Natural killer cell (primary cell): ENCODE measurements around the gene CHD5. TPM values are rescaled to one million over a fixed set of nuclear protein-coding genes. Genes with fewer than 3 reads are reported as not detected.

ENCODE experiments used
- ATAC-seq, 3 donors: fragments of 150-1000 bp in 2 of 3; fragments of 200-7000 bp in 1 of 3; cut with Tn5 transposase; 1 replicate in 1 of 3; 2 replicates in 2 of 3; pipeline ENCODE4 v1.10.0; 2021; ENCODE audit warnings: mild to moderate bottlenecking in 2 of 3, moderate library complexity in 2 of 3
- DNase-seq, 2 donors: peaks; one replicate each; pipeline versions ENCODE4 v3.0.0 to v3.0.0-alpha.2; 2013 to 2021; ENCODE audit warnings: mixed read lengths in 1 of 2
- H3K27ac ChIP-seq: one replicate; pipeline ENCODE4 v1.5.1; 2013; ENCODE audit warnings: mild to moderate bottlenecking, low read length
- H3K27me3 ChIP-seq: one replicate; pipeline ENCODE4 v1.6.1; 2013; ENCODE audit warnings: low read length; ENCODE audit not compliant: control insufficient read depth, insufficient read depth
- H3K36me3 ChIP-seq: one replicate; pipeline ENCODE4 v1.6.1; 2013; ENCODE audit warnings: low read length; ENCODE audit not compliant: control insufficient read depth, insufficient read depth
- H3K4me1 ChIP-seq: one replicate; pipeline ENCODE4 v1.6.1; 2013; ENCODE audit warnings: low read length; ENCODE audit not compliant: control insufficient read depth, insufficient read depth
- H3K4me3 ChIP-seq: one replicate; pipeline ENCODE4 v1.5.1; 2013; ENCODE audit warnings: low read length
- H3K9me3 ChIP-seq: one replicate; pipeline ENCODE4 v1.6.1; 2013; ENCODE audit warnings: low read length; ENCODE audit not compliant: control insufficient read depth, insufficient read depth
- H3K27ac Mint-ChIP-seq, 2 donors: one replicate each; pipeline ENCODE4 v1.8.0; 2022; ENCODE audit warnings: mild to moderate bottlenecking in 2 of 2, mixed read lengths in 2 of 2, moderate library complexity in 1 of 2
- H3K27me3 Mint-ChIP-seq, 2 donors: one replicate each; pipeline ENCODE4 v1.8.0; 2022; ENCODE audit warnings: low read depth in 2 of 2, mixed read lengths in 2 of 2
- H3K36me3 Mint-ChIP-seq: one replicate; pipeline ENCODE4 v1.8.0; 2022; ENCODE audit warnings: mixed read lengths
- H3K4me1 Mint-ChIP-seq, 2 donors: one replicate each; pipeline ENCODE4 v1.8.0; 2022; ENCODE audit warnings: mixed read lengths in 2 of 2
- H3K4me3 Mint-ChIP-seq: one replicate; pipeline ENCODE4 v1.8.0; 2022; ENCODE audit warnings: mild to moderate bottlenecking, moderate library complexity, mixed read lengths
- H3K9me3 Mint-ChIP-seq, 2 donors: one replicate each; pipeline ENCODE4 v1.8.0; 2022; ENCODE audit warnings: mixed read lengths in 2 of 2
- CTCF ChIP-seq: fragments of 200-600 bp; IDR thresholded peaks from one replicate; pipeline ENCODE4 v1.8.0; 2022; ENCODE audit warnings: antibody characterized with exemption
- WGBS: methylation state at CpG from one replicate; pipeline ENCODE4 v1.1.7; 2013; ENCODE audit warnings: missing lambda C conversion rate; ENCODE audit not compliant: insufficient coverage; 5-methylcytosine and 5-hydroxymethylcytosine counted together
- intact Hi-C: fragments of 100-400 bp; cut with micrococcal nuclease; formaldehyde crosslinking; loops from one replicate; pipeline ENCODE4 v1.14.2; 2022
- total RNA-seq, 4 donors: library from RNA; stranded (reverse); fragments of 120-200 nt in 1 of 4; gene quantifications; one replicate each; pipeline versions ENCODE4 v1.2.3 to v1.2.4, GENCODE V29; 2013 to 2022

Gene CHD5
- total RNA-seq, 3 donors from 2014 or later (not counting 1 experiment from before 2014, with no cell fraction given) = 0.34 to 1.2 (median 0.73) TPM

DNA sequence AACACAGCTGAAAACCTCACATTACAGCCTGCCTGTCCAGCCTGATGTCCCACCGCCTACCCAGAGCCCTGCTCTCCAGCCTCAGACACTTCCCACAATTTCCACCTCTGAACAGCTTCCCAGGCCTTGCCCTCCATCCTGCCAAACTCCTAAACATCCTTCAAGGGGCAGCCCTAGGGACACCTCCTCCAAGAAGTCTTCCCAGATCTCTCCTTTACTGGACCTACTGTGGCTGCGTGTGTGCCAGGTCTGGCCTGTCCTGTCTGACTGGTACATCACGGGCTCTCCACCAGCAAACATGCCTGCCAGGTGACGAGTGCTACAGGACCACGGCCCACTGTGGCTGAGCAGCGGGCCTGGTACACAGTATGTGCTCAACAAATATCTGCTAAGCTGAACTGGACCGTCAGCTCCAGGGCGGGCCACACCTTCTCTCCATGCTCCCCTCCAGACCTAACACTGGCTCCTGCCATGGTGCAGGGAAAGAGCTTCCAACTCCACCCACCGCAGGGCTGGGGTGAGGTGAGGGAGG lies 28.8 kb downstream of the CHD5 start:
- Mint-ChIP-seq H3K27me3 (no peaks in the 10 kb centered on the region), H3K27ac (no peak overlapping the region), H3K4me1 (peaks cover 0 to 27% of the 10 kb centered on the region in 2 donors), H3K9me3 (no peaks in the 10 kb centered on the region), H3K36me3 (no peaks in the 10 kb centered on the region), H3K4me3 (no peak overlapping the region)
- Histone ChIP-seq H3K27me3 (peaks cover 9% of the 10 kb centered on the region), H3K27ac (no peak overlapping the region), H3K9me3 (no peaks in the 10 kb centered on the region), H3K4me3 (no peak overlapping the region), H3K4me1 (peaks cover 57% of the 10 kb centered on the region), H3K36me3 (no peaks in the 10 kb centered on the region)
- intact Hi-C loops = no loop called here
- ATAC-seq (no peak), DNase-seq (no peak)
- TF ChIP-seq CTCF = no peak
- 91% methylated on average over 8 of the region's 9 CpGs for WGBS

GRCh38 chr1:6150006-6150938 lies 29.8 kb downstream of the CHD5 start:
- Histone ChIP-seq H3K27ac (no peak overlapping the region), H3K27me3 (peaks cover 9% of the 10 kb centered on the region), H3K4me1 (peaks cover 53% of the 10 kb centered on the region), H3K9me3 (no peaks in the 10 kb centered on the region), H3K4me3 (no peak overlapping the region), H3K36me3 (no peaks in the 10 kb centered on the region)
- Mint-ChIP-seq H3K36me3 (no peaks in the 10 kb centered on the region), H3K4me3 (no peak overlapping the region), H3K4me1 (peaks cover 0 to 20% of the 10 kb centered on the region in 2 donors), H3K9me3 (no peaks in the 10 kb centered on the region), H3K27me3 (no peaks in the 10 kb centered on the region), H3K27ac (no peak overlapping the region)
- no peak for DNase-seq
- TF ChIP-seq CTCF = no peak
- intact Hi-C loops = no loop called here
- ATAC-seq = no peak
- WGBS = 98% methylated on average over 10 of the region's 11 CpGs

DNA sequence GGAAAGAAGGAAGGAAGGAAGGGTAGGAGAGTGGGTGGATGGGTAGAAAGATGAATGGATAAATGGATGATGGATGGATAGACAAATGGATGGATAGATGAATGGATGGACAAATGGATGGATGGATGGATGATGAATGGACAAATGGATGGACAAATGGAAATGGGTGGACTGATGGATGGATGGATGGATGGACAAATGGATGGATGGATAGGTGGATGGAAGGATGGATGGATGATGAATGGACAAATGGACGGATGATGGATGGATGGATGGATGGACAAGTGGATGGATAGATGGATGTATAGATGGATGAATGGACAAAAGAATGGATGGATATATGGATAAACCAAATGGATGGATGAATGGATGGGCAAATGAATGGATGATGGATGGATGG lies 30.5 kb downstream of the CHD5 start:
- H3K27ac Mint-ChIP-seq = no peak overlapping the region
- no peak for DNase-seq
- 97% methylated on average over 1 of the region's 1 CpG for WGBS
- H3K36me3 Mint-ChIP-seq = no peaks in the 10 kb centered on the region
- H3K9me3 ChIP-seq = no peaks in the 10 kb centered on the region
- TF ChIP-seq CTCF = no peak
- no peaks in the 10 kb centered on the region for H3K27me3 Mint-ChIP-seq
- H3K4me1 ChIP-seq = peaks cover 46% of the 10 kb centered on the region
- ATAC-seq = no peak
- no peak overlapping the region for H3K4me3 Mint-ChIP-seq
- peaks cover 9% of the 10 kb centered on the region for H3K27me3 ChIP-seq
- peaks cover 0 to 14% of the 10 kb centered on the region in 2 donors for H3K4me1 Mint-ChIP-seq
- no peaks in the 10 kb centered on the region for H3K9me3 Mint-ChIP-seq
- H3K4me3 ChIP-seq = no peak overlapping the region
- intact Hi-C loops = no loop called here
- no peak overlapping the region for H3K27ac ChIP-seq
- no peaks in the 10 kb centered on the region for H3K36me3 ChIP-seq
